ENCODE data around the gene KSR2. TPM values are rescaled to one million over a fixed set of nuclear protein-coding genes. Genes with fewer than 3 reads are reported as not detected.

Gene KSR2
- total and polyA plus RNA-seq, 2 donors from 2014 or later, result 0.34 to 2.9 TPM

DNA sequence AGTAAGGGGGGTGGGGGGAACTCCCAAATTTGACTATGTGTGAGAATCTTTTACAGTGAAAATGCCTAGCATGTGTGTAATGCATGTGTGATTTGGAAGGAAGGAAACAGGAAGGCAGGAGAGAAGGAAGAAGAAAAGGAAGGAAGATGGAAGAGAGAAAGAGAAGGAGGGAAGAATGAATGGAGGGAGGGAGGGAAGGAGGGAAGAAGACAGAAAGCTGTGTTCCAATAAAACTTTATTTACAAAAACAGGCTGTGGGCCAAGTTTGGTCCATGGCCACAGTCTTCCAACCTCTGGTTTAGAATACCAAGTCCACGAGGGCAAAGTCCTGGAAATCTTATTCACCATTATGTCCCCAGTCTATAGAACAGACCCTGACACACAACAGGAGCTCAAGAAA lies 278.9 kb downstream of the KSR2 start:
- TF ChIP-seq, protein P1, sequence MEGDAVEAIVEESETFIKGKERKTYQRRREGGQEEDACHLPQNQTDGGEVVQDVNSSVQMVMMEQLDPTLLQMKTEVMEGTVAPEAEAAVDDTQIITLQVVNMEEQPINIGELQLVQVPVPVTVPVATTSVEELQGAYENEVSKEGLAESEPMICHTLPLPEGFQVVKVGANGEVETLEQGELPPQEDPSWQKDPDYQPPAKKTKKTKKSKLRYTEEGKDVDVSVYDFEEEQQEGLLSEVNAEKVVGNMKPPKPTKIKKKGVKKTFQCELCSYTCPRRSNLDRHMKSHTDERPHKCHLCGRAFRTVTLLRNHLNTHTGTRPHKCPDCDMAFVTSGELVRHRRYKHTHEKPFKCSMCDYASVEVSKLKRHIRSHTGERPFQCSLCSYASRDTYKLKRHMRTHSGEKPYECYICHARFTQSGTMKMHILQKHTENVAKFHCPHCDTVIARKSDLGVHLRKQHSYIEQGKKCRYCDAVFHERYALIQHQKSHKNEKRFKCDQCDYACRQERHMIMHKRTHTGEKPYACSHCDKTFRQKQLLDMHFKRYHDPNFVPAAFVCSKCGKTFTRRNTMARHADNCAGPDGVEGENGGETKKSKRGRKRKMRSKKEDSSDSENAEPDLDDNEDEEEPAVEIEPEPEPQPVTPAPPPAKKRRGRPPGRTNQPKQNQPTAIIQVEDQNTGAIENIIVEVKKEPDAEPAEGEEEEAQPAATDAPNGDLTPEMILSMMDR (IDR thresholded peaks at IDR 0.05; ENCODE audit: borderline replicate concordance, extremely low read depth, insufficient read depth), result no peak
- H3K4me3 ChIP-seq (ENCODE audit: low read length in 3 of 3), result no peak overlapping the region

DNA sequence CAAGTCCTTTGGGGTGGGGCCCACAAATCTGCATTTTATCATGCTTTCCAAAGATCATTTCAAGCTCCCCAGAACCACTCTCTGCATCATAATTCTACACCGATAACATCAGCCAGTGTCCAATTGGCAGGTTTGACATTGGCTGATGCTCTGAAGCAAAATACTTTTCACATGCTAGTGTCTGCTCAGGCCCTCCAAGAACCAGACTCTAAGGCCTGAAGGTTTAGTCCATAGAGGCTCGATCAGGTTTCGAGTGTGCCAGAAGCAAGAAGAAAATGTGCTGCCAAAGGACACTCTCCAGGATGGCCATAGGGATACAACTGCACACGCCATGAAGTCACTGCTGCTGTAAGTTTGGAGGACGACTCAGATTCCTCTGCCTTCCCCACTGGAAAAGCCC lies 280.3 kb downstream of the KSR2 start:
- Histone ChIP-seq H3K27ac (ENCODE audit: low read depth in 2 of 2, low read length in 2 of 2) (no peak overlapping the region), H3K4me3 (ENCODE audit: low read length in 3 of 3) (no peak overlapping the region), H3K9ac (ENCODE audit: low read length in 3 of 3) (no peak overlapping the region), H3K27me3 (ENCODE audit: control insufficient read depth, insufficient read depth, low read length) (no peaks in the 10 kb centered on the region), H3K36me3 (ENCODE audit: control insufficient read depth in 2 of 3, insufficient read depth in 3 of 3, low read length in 3 of 3) (no peaks in the 10 kb centered on the region), H3K4me1 (ENCODE audit: control insufficient read depth in 2 of 3, insufficient read depth in 2 of 3, low read depth in 1 of 3, low read length in 3 of 3) (peaks cover 0 to 2% (median 0%) of the 10 kb centered on the region in 3 donors), H3K9me3 (ENCODE audit: control insufficient read depth in 2 of 3, insufficient read depth in 1 of 3, low read length in 3 of 3) (peaks cover 0 to 4% (median 0%) of the 10 kb centered on the region in 3 donors)
- FAIRE-seq, result no peak
- intact Hi-C loops (cut with DNase I), result no loop called here
- TF ChIP-seq, protein P1 (IDR thresholded peaks at IDR 0.05; ENCODE audit: borderline replicate concordance, extremely low read depth, insufficient read depth), result no peak
- no peak for DNase-seq

More for the DNA sequence above, 278.9 kb downstream of the KSR2 start:
- Histone ChIP-seq H3K9ac (ENCODE audit: low read length in 3 of 3) (no peak overlapping the region), H3K27me3 (ENCODE audit: control insufficient read depth, insufficient read depth, low read length) (no peaks in the 10 kb centered on the region), H3K36me3 (ENCODE audit: control insufficient read depth in 2 of 3, insufficient read depth in 3 of 3, low read length in 3 of 3) (no peaks in the 10 kb centered on the region), H3K27ac (ENCODE audit: low read depth in 2 of 2, low read length in 2 of 2) (no peak overlapping the region), H3K4me1 (ENCODE audit: control insufficient read depth in 2 of 3, insufficient read depth in 2 of 3, low read depth in 1 of 3, low read length in 3 of 3) (peaks cover 0 to 1% (median 0%) of the 10 kb centered on the region in 3 donors), H3K9me3 (ENCODE audit: control insufficient read depth in 2 of 3, insufficient read depth in 1 of 3, low read length in 3 of 3) (peaks cover 0 to 4% (median 0%) of the 10 kb centered on the region in 3 donors)
- no peak for FAIRE-seq
- intact Hi-C loops (cut with DNase I), result no loop called here
- DNase-seq, result no peak

DNA sequence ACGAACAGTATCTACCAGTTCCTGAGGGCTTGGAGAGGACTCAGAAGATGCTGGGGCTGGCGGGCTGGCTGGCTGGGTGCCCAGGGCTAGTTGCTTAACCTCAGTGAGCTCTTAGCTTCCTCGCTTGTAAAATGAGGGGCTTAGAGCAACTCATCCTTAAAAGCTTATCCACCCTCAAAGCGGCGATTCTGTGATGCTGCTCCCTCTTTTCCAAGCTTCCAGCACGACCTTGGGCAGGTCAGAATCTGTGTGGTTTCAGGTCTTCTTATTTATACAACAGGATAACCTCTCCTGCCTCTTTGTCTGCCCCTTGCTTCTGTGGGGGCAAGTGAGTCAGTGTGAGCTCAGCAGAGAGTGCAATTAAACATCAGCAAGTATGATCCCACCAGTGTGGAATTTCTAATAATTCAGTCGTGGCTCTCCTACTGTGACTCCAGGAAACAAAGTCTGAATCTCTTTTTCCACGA lies 281.8 kb downstream of the KSR2 start:
- peak in 1 of 5 donors; percentile 87 for DNase-seq
- Histone ChIP-seq H3K9me3 (ENCODE audit: control insufficient read depth in 2 of 3, insufficient read depth in 1 of 3, low read length in 3 of 3) (no peaks in the 10 kb centered on the region), H3K4me1 (ENCODE audit: control insufficient read depth in 2 of 3, insufficient read depth in 2 of 3, low read depth in 1 of 3, low read length in 3 of 3) (peaks cover 0 to 2% (median 0%) of the 10 kb centered on the region in 3 donors), H3K36me3 (ENCODE audit: control insufficient read depth in 2 of 3, insufficient read depth in 3 of 3, low read length in 3 of 3) (no peaks in the 10 kb centered on the region), H3K4me3 (ENCODE audit: low read length in 3 of 3) (no peak overlapping the region), H3K27ac (ENCODE audit: low read depth in 2 of 2, low read length in 2 of 2) (no peak overlapping the region), H3K27me3 (ENCODE audit: control insufficient read depth, insufficient read depth, low read length) (no peaks in the 10 kb centered on the region), H3K9ac (ENCODE audit: low read length in 3 of 3) (no peak overlapping the region)
- TF ChIP-seq, protein P1 (IDR thresholded peaks at IDR 0.05; ENCODE audit: borderline replicate concordance, extremely low read depth, insufficient read depth), result no peak
- intact Hi-C loops (cut with DNase I), result no loop called here
- no peak for FAIRE-seq

GRCh38 chr12:117686210-117686609 lies 282.6 kb downstream of the KSR2 start:
- peaks cover 0 to 2% (median 0%) of the 10 kb centered on the region in 3 donors for H3K4me1 ChIP-seq (ENCODE audit: control insufficient read depth in 2 of 3, insufficient read depth in 2 of 3, low read depth in 1 of 3, low read length in 3 of 3)
- no peaks in the 10 kb centered on the region for H3K9me3 ChIP-seq (ENCODE audit: control insufficient read depth in 2 of 3, insufficient read depth in 1 of 3, low read length in 3 of 3)
- FAIRE-seq, result no peak
- TF ChIP-seq, protein P1 (IDR thresholded peaks at IDR 0.05; ENCODE audit: borderline replicate concordance, extremely low read depth, insufficient read depth), result no peak
- H3K27ac ChIP-seq (ENCODE audit: low read depth in 2 of 2, low read length in 2 of 2), result no peak overlapping the region
- H3K4me3 ChIP-seq (ENCODE audit: low read length in 3 of 3), result no peak overlapping the region
- no peaks in the 10 kb centered on the region for H3K27me3 ChIP-seq (ENCODE audit: control insufficient read depth, insufficient read depth, low read length)
- no peak for DNase-seq
- intact Hi-C loops (cut with DNase I), result no loop called here
- no peak overlapping the region for H3K9ac ChIP-seq (ENCODE audit: low read length in 3 of 3)
- H3K36me3 ChIP-seq (ENCODE audit: control insufficient read depth in 2 of 3, insufficient read depth in 3 of 3, low read length in 3 of 3), result no peaks in the 10 kb centered on the region
